Epithelial cell of prostate (primary cell): ENCODE measurements around the gene CD300A.
A peak's percentile ranks its signal among the peaks of the same experiment; 100 is the strongest.

Experiments
- DNase-seq: peaks from one replicate; pipeline ENCODE4 v3.0.0-alpha.2; 2011; ENCODE audit warnings: low read depth, low spot score
- H3K27ac ChIP-seq: fragments of 450-650 bp; 2 replicates; pipeline ENCODE4 v1.5.1; 2017; ENCODE audit warnings: mild to moderate bottlenecking

The CD300A gene

DNA sequence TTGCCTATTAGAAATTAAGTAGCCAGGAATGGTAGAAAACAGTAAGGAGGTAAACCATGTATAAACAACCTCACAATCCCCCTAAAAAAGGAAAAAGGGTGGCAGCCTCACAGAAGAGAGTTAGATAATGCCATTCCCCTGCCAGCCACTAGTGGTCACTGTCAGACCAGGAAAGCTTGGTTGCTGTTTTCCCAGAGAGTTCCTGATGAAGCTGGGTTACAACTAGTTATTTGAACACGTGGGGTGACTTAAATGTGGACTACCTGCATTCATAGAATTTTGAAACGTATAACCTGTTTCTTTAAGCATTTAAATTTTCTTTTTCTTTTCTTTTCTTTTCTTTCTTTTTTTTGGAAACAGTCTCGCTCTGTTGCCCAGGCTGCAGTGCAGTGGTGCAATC, 28.7 kb upstream of the CD300A start:
- H3K27ac ChIP-seq, result no peak overlapping the region
- no peak for DNase-seq

- no peak for DNase-seq
- H3K27ac ChIP-seq, result no peak overlapping the region
These were observed 26.5 kb upstream of the CD300A start for GRCh38 chr17:74439691-74440567.

- DNase-seq, result no peak
These were observed 24.9 kb upstream of the CD300A start for GRCh38 chr17:74441537-74441936.

DNA sequence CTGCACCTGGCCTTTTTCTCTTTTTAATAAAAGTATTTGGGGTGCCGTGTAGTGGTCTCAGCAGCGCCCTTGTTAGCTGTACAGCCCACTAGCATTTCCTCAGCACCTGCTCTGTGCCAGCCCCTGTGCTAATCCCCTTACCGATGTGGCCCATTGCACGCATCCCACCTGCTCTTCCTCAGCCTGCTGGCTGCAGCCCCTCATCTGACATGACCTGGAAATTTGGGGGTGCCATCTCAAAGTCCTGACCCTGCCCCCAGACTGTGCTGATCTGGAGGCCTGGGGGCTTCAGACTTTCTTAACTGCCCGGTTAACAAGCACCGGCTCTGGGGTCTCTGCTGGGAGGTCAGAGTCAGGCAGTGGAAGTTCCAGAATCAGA, 24.2 kb upstream of the CD300A start:
- no peak for DNase-seq
- H3K27ac ChIP-seq, result peak overlapping the region; percentile 49

More at GRCh38 chr17:74441537-74441936, 24.9 kb upstream of the CD300A start:
- H3K27ac ChIP-seq, result no peak overlapping the region

GRCh38 chr17:74442670-74443515, 23.5 kb upstream of the CD300A start:
- DNase-seq, result peak; percentile 58
- H3K27ac ChIP-seq, result peak overlapping the region; percentile 49

DNA sequence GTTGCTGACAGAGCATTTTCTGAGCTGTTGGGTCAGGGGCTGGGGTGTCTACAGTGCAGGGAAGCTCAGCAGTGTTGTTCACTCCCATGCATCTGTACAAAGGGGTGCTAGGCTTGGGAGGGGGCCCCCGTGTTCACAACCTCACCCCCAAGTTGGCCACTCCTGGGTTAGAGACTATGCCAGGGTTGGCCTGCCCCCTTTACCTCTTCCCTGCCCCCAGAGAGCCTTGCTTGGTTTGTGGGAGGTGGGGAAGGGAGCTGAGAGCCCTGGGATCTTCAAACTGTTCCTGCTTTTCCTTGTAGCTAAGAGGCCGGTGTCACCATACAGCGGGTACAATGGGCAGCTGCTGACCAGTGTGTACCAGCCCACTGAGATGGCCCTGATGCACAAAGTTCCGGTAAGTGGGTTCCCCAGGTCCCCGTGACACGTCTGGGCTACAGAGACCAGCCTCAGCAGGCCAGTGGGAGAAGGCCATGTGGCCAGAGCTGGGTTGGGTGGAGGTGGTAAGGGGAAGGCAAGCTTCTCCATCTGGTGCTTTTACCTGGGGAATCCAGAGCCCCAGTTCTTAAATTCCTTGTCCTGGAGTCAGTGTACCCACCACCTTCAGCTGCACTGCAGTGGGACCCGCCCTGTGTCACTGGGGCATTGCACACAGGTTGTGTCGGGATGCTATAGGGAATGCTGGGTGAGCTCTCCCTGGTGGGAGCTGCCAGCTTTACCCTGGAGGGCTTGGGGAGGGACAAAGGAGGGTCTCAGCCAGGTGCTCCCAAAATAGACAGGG, 22.7 kb upstream of the CD300A start:
- no peak for DNase-seq

GRCh38 chr17:74444406-74444805, 22.0 kb upstream of the CD300A start:
- H3K27ac ChIP-seq, result no peak overlapping the region
- DNase-seq, result no peak

More for the DNA sequence above, 22.7 kb upstream of the CD300A start:
- peak overlapping the region; percentile 49 for H3K27ac ChIP-seq

DNA sequence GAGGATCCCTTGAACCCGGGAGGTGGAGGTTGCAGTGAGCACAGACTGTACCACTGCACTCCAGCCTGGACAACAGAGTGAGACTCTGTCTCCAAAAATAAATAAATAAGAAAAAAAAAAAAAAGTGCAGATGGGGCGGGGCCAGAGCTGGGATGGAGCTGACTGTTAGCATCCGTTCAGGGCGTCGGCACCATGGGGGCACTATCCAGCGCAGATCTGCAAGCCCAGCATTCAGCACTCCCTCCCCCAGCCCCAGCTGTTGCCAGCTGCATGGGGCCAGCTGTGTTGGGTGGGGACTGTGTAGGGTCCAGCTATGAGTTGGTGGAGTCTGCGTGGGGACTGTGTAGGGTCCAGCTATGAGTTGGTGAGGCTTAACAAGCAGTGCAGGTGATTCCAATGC, 21.3 kb upstream of the CD300A start:
- H3K27ac ChIP-seq, result no peak overlapping the region
- no peak for DNase-seq

- DNase-seq, result no peak
- no peak overlapping the region for H3K27ac ChIP-seq
These were observed 19.6 kb upstream of the CD300A start for GRCh38 chr17:74446551-74447500.

DNA sequence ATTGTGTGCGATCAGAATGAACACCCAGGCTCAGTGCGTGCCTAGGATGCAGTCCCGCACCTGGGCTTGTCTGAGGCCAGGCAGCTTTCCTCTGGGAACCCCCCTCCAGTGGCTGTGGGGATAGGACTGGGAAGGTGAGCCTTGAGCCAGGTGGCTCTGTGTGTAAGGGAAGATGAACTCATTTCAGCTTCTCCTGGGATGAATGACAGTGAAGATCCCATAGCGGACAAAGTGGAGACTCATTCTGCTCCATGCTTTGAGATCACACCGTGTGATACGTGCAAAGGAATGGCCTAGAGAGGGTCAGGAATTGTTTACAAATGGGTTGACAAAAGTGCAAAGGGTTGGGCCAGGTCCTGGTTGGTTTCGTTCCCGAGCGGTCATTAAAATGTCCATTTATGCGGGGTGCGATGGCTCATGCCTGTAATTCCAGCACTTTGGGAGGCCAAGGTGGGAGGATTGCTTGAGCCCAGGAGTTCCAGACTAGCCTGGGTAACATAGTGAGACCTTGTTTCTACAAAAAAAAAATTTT, 18.7 kb upstream of the CD300A start:
- DNase-seq, result no peak
- no peak overlapping the region for H3K27ac ChIP-seq

- no peak for DNase-seq
- H3K27ac ChIP-seq, result no peak overlapping the region
These were observed 17.7 kb upstream of the CD300A start for GRCh38 chr17:74448756-74449155.

GRCh38 chr17:74449306-74449705, 17.1 kb upstream of the CD300A start:
- no peak for DNase-seq
- no peak overlapping the region for H3K27ac ChIP-seq

- H3K27ac ChIP-seq, result no peak overlapping the region
- DNase-seq, result no peak
These were observed 16.7 kb upstream of the CD300A start for GRCh38 chr17:74449773-74450172.

DNA sequence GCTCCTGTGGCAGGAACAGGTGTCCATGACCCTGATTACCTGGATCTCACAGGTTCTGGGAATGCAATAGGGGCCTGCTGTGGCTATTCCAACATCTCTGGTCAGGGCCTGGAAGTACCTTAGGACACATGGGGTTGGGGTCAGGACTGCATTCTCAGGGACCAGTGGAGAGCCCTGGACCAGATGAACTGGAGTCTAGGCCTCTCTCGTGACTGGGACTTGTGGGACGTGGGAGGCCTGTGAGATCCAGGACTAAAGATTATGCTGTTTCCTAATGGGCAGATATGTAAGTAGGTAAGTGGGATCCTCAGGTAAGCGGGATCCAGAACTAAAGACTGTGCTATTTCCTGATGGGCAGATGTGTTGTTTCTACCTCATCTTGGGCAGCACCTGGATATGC, 16.2 kb upstream of the CD300A start:
- no peak overlapping the region for H3K27ac ChIP-seq
- DNase-seq, result no peak

DNA sequence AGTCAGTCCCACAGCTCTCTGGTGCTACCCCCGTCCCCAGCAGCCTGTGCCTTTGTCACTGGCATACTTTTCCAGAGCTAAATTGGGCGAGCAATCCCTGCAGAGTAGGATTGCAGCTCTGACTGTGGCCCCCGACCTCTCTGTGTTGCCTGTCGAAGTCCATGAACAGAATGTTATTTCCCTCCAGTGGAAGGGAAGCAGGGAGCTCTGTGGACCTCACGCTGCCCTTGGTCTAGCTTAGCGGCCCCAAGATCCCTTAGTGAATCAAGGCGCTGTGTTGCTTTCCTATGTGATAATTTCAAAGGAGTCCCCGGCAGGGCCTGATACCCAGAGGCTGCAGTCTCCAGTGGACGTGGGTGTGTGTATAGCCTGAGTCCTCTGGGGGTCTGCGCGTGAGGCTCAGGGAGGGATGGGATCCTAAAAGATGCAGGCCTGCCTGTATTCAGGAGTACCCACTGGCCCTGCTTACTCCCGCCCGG, 15.5 kb upstream of the CD300A start:
- H3K27ac ChIP-seq, result no peak overlapping the region
- no peak for DNase-seq

DNA sequence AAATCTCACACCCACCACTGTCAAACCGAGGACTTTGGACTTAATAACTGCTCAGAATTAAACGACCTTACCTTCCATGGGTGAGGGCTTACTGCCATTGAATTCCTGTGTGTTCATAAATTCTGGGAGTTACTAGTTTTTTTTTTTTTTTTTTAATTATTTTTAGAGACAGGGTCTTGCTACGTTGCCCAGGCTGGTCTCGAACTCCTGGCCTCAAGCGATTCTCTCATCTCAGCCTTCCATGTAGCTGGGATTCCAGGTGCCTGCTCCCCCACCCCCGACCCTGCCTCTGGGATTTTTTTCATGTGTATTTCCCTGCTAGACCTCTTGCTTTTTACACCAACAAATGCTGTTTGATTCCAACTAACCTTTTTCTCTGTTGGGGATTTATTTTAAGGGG, 14.9 kb upstream of the CD300A start:
- no peak for DNase-seq
- no peak overlapping the region for H3K27ac ChIP-seq

DNA sequence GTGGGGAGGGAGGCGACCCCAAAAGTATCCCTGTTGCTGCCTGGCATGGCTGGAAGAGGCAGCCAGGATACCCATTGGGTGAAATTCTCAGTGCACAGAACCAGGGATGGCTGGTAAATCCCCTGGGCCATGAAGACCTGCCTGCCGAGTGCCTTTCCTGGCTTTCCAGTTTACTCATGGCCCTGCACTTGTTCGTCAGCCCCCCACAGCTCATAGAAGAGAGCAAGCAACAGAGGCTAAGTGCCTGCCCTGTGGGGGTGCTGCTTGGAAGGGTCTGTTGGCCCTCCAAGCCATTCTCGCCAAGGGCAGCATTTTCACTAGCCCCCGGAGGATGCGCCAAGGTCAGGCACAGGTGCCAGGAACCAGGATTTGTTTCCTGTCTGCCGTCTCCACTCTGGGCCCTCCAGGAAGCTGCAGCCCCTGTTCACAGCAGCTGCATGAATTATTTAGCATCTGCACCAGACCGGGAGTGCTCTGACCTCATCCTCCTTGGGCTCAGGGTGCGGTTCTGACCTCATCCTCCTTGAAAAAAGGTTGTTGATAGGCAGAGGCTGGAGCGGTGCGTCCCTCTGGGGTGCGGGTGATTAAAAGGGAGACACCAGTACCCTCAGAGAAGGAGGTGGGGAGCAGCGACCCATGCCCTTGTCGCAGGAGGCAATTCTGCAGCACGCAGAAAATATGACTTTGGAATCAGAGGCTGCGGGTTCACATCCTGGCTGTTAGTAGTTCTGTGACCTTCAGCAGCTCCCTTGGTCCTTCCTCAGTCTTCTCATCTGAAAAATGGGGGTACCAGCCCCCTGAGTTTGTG, 14.2 kb upstream of the CD300A start:
- H3K27ac ChIP-seq, result no peak overlapping the region
- DNase-seq, result no peak
